GM12878 (cell line): ENCODE results near the gene RNASEH2B. TPM values are rescaled to one million over a fixed set of nuclear protein-coding genes. Genes with fewer than 3 reads are reported as not detected.

ENCODE experiments used
- ATAC-seq: fragments of 200-7000 bp; cut with Tn5 transposase; 3 replicates; pipeline ENCODE4 v1.9.1; 2020; ENCODE audit warnings: mild to moderate bottlenecking, moderate library complexity
- BruUV-seq: library from RNA; stranded (reverse); fragments of 400-500 nt; replicated peaks from 2 replicates; lab custom pipeline; 2021; lab: Mats Ljungman, UMichigan
- CTCF ChIA-PET: fragments of 300-600 bp; sonication (Branson Sonifier 250); formaldehyde crosslinking; extraction: SDS; loops from one replicate; lab custom pipeline; 2021; ENCODE audit warnings: inconsistent platforms; lab: Yijun Ruan, JAX
- POLR2A ChIA-PET: fragments of 350-600 bp; formaldehyde crosslinking; extraction: SDS; loops from one replicate; lab custom pipeline; 2021; ENCODE audit warnings: inconsistent platforms; lab: Charles Lee
- RAD21 ChIA-PET: fragments of 300-600 bp; sonication (Branson Sonifier 250); formaldehyde crosslinking; loops from one replicate; lab custom pipeline; 2023; ENCODE audit warnings: antibody characterized with exemption; ENCODE audit not compliant: unreplicated experiment; lab: Charles Lee
- SMC1A ChIA-PET: fragments of 300-600 bp; sonication (Branson Sonifier 250); formaldehyde crosslinking; loops from one replicate; lab custom pipeline; 2023; ENCODE audit not compliant: unreplicated experiment, uncharacterized antibody; lab: Charles Lee
- DNase-seq: peaks from one replicate; pipeline ENCODE4 v3.0.0-alpha.2; 2011; ENCODE audit warnings: low read depth, low spot score
- FAIRE-seq: peaks from 3 replicates; lab custom pipeline; 2011; peaks lifted over from hg19 to GRCh38; lab: Jason Lieb, UNC
- H2AFZ ChIP-seq: 2 replicates; pipeline ENCODE4 v1.6.0; 2011; ENCODE audit warnings: low read depth, low read length, control low read depth; ENCODE audit not compliant: control insufficient read depth
- H3K27ac ChIP-seq: 2 replicates; pipeline ENCODE4 v1.5.1; 2011; ENCODE audit warnings: control low read depth; ENCODE audit not compliant: control insufficient read depth, insufficient read depth
- H3K27me3 ChIP-seq, 2 experiments: replicated peaks in 1 of 2; 2 replicates each; pipeline versions ENCODE4 v1.6.0 to v1.6.1; 2011; ENCODE audit warnings: low read length in 1 of 2; ENCODE audit not compliant: control insufficient read depth in 2 of 2, insufficient read depth in 2 of 2
- H3K36me3 ChIP-seq, 2 experiments: 2 replicates each; pipeline ENCODE4 v1.5.1; 2011; ENCODE audit warnings: low read length in 1 of 2; ENCODE audit not compliant: control insufficient read depth in 2 of 2, insufficient read depth in 2 of 2
- H3K4me1 ChIP-seq: 2 replicates; pipeline ENCODE4 v1.6.1; 2011; ENCODE audit warnings: mild to moderate bottlenecking, low read length, moderate library complexity, mixed read lengths; ENCODE audit not compliant: control insufficient read depth, insufficient read depth
- H3K4me2 ChIP-seq: 2 replicates; pipeline ENCODE4 v1.6.0; 2011; ENCODE audit warnings: control low read depth; ENCODE audit not compliant: control insufficient read depth, insufficient read depth
- H3K4me3 ChIP-seq: fragments of 200-600 bp; sonication (generic); 2 replicates; pipeline ENCODE4 v1.5.1; 2016
- H3K79me2 ChIP-seq: 2 replicates; pipeline ENCODE4 v1.6.0; 2011; ENCODE audit warnings: low read length; ENCODE audit not compliant: control insufficient read depth, insufficient read depth
- H3K9ac ChIP-seq: 2 replicates; pipeline ENCODE4 v1.8.0; 2011; ENCODE audit warnings: low read length, control low read depth, mixed read lengths; ENCODE audit not compliant: control insufficient read depth, insufficient read depth
- H3K9me3 ChIP-seq: replicated peaks from 3 replicates; pipeline ENCODE4 v1.5.1; 2011; ENCODE audit warnings: mild to moderate bottlenecking, low read length; ENCODE audit not compliant: control insufficient read depth, insufficient read depth
- H4K20me1 ChIP-seq: 2 replicates; pipeline ENCODE4 v1.6.0; 2011; ENCODE audit not compliant: control insufficient read depth, insufficient read depth
- ASH2L ChIP-seq: fragments of 300-600, 200-600 bp; sonication (generic); IDR thresholded peaks from 2 replicates; pipeline ENCODE4 v1.6.1; 2017; ENCODE audit warnings: low read depth, mild to moderate bottlenecking, borderline replicate concordance
- SMAD5 ChIP-seq: IDR thresholded peaks from 2 replicates; pipeline ENCODE4 v1.6.1; 2016; ENCODE audit warnings: antibody characterized with exemption, low read depth
- SP1 ChIP-seq: IDR thresholded peaks from one replicate; pipeline ENCODE4 v1.6.1; 2011; ENCODE audit warnings: low read depth, low read length
- ZNF622 ChIP-seq: fragments of 450-650 bp; IDR thresholded peaks from 2 replicates; pipeline ENCODE4 v1.6.1; 2017; ENCODE audit warnings: mild to moderate bottlenecking, inconsistent platforms
- WGBS: methylation state at CpG from one replicate; pipeline ENCODE4 v1.1.6; 2016; ENCODE audit warnings: low lambda C conversion rate; ENCODE audit not compliant: insufficient replicate concordance, insufficient coverage; ENCODE audit errors: missing lambda C conversion rate; 5-methylcytosine and 5-hydroxymethylcytosine counted together
- in situ Hi-C: fragments of 300-500 bp; cut with MboI; formaldehyde crosslinking; loops from 9 replicates; pipeline ENCODE4 v1.14.3; 2018; ENCODE audit warnings: mixed read lengths
- intact Hi-C: fragments of 100-400 bp; cut with micrococcal nuclease; formaldehyde crosslinking; loops from one replicate; pipeline ENCODE4 v1.14.2; 2022; ENCODE audit not compliant: unreplicated experiment
- polyA plus RNA-seq, 11 experiments: library from polyadenylated mRNA; depleted of rRNA in 4 of 11; unstranded in 6 of 11; stranded (reverse) in 5 of 11; fragments of >200 nt; fragmentation: Nextera tagmentation in 4 of 11; fragmentation: Illumina TruSeq in 1 of 11; extraction: Ambion mirVana in 4 of 11; extraction: Trizol in 1 of 11; gene quantifications; 1 replicate in 1 of 11; 2 replicates in 10 of 11; pipeline versions ENCODE4 v1.2.1 to v1.2.3, GENCODE V29; 2011 to 2016; ENCODE audit warnings: inconsistent platforms in 2 of 11, missing spikeins in 2 of 11, low read depth in 1 of 11
- total RNA-seq, 4 experiments: library from RNA; depleted of rRNA in 3 of 4; stranded (reverse); fragments of >200 nt in 3 of 4; fragmentation: Illumina TruSeq in 1 of 4; extraction: Trizol in 1 of 4; gene quantifications; 2 replicates each; pipeline versions ENCODE4 v1.2.1 to v1.2.3, GENCODE V29; 2013 to 2021
- TF ChIP-seq, protein P1 (sequence below): fragments of 450-650 bp; IDR thresholded peaks from 2 replicates; pipeline ENCODE4 v1.6.1; 2017; ENCODE audit warnings: mild to moderate bottlenecking, moderate library complexity

Gene RNASEH2B
- total and polyA plus RNA-seq, 10 of the 15 experiments (the other 5 are each of a cell fraction or from before 2014, with no cell fraction given), result 64.9 to 148 (median 97.3) TPM

DNA sequence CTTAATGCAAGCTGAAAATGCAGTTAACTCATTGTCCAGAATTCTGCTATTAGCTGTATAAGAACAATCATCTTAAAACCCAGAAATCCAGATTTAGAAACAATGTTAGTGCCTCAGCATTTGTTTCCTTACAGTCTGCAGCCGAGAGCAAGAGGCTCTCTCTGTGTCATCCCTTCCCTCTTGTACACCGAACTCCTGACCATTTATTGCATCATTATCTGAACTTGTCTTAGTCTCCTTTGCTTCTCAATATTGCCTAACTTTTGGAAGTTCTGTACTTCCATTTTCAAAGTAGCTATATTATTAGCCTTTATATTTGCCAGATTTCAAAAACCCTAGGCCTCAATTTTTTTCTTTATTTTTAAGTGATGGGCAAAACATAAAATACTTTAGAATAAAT is 27.1 kb downstream of the RNASEH2B start:
- TF ChIP-seq ASH2L, result no peak
- TF ChIP-seq SMAD5, result no peak
- TF ChIP-seq ZNF622, result no peak
- TF ChIP-seq SP1, result no peak
- TF ChIP-seq, protein P1, sequence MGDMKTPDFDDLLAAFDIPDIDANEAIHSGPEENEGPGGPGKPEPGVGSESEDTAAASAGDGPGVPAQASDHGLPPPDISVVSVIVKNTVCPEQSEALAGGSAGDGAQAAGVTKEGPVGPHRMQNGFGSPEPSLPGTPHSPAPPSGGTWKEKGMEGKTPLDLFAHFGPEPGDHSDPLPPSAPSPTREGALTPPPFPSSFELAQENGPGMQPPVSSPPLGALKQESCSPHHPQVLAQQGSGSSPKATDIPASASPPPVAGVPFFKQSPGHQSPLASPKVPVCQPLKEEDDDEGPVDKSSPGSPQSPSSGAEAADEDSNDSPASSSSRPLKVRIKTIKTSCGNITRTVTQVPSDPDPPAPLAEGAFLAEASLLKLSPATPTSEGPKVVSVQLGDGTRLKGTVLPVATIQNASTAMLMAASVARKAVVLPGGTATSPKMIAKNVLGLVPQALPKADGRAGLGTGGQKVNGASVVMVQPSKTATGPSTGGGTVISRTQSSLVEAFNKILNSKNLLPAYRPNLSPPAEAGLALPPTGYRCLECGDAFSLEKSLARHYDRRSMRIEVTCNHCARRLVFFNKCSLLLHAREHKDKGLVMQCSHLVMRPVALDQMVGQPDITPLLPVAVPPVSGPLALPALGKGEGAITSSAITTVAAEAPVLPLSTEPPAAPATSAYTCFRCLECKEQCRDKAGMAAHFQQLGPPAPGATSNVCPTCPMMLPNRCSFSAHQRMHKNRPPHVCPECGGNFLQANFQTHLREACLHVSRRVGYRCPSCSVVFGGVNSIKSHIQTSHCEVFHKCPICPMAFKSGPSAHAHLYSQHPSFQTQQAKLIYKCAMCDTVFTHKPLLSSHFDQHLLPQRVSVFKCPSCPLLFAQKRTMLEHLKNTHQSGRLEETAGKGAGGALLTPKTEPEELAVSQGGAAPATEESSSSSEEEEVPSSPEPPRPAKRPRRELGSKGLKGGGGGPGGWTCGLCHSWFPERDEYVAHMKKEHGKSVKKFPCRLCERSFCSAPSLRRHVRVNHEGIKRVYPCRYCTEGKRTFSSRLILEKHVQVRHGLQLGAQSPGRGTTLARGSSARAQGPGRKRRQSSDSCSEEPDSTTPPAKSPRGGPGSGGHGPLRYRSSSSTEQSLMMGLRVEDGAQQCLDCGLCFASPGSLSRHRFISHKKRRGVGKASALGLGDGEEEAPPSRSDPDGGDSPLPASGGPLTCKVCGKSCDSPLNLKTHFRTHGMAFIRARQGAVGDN, result no peak
- ChIA-PET RAD21 (no interaction called here), SMC1A (no interaction called here), POLR2A (no interaction called here), CTCF (no interaction called here)
- no peaks in the 10 kb centered on the region for H3K27me3 ChIP-seq
- no peaks in the 10 kb centered on the region for H3K9me3 ChIP-seq
- intact Hi-C loops (no loop called here), in situ Hi-C loops (no loop called here)
- H3K79me2 ChIP-seq, result no peaks in the 10 kb centered on the region
- no peak overlapping the region for H3K9ac ChIP-seq
- DNase-seq, result no peak
- no peak overlapping the region for H2AFZ ChIP-seq
- H3K4me2 ChIP-seq, result no peak overlapping the region
- no peak for ATAC-seq
- no peak for FAIRE-seq
- no peaks in the 10 kb centered on the region for H3K4me1 ChIP-seq
- no peak overlapping the region for H3K4me3 ChIP-seq
- 93% methylated on average over 2 of the region's 2 CpGs for WGBS
- no peaks in the 10 kb centered on the region for H4K20me1 ChIP-seq
- peaks cover 8 to 20% of the 10 kb centered on the region in 2 experiments for H3K36me3 ChIP-seq
- no TSS peak for BruUV-seq
- H3K27ac ChIP-seq, result no peak overlapping the region
